Lower lobe of right lung (tissue), 2 donors: ENCODE measurements around the gene ZC3HAV1L. TPM values are rescaled to one million over a fixed set of nuclear protein-coding genes. Genes with fewer than 3 reads are reported as not detected.

Experiments
- ATAC-seq, 2 donors: fragments of 200-7000 bp; cut with Tn5 transposase; one replicate each; pipeline ENCODE4 v1.9.1; 2020 to 2022; ENCODE audit warnings: mild to moderate bottlenecking in 2 of 2, moderate library complexity in 2 of 2
- DNase-seq: peaks from one replicate; pipeline ENCODE4 v3.0.0-alpha.2; 2020
- H3K27ac ChIP-seq: fragments of 200-600 bp; one replicate; pipeline ENCODE4 v1.8.0; 2022
- H3K27me3 ChIP-seq: fragments of 200-600 bp; one replicate; pipeline ENCODE4 v1.8.0; 2022; ENCODE audit warnings: low read depth
- H3K36me3 ChIP-seq: fragments of 200-600 bp; one replicate; pipeline ENCODE4 v1.8.0; 2022; ENCODE audit warnings: mild to moderate bottlenecking
- H3K4me1 ChIP-seq: fragments of 200-600 bp; one replicate; pipeline ENCODE4 v1.8.0; 2022
- H3K4me3 ChIP-seq: fragments of 200-600 bp; one replicate; pipeline ENCODE4 v1.8.0; 2022; ENCODE audit warnings: mild to moderate bottlenecking
- H3K9me3 ChIP-seq: fragments of 200-600 bp; one replicate; pipeline ENCODE4 v1.8.0; 2022
- intact Hi-C: fragments of 100-400 bp; cut with DNase I; formaldehyde crosslinking; loops from one replicate; pipeline ENCODE4 v1.11.0; 2022
- total RNA-seq: library from RNA; stranded (reverse); fragmentation: NEBNext Ultra II Directional; extraction: Animal tissue kit (Norgen Biotek cat#: 25700); gene quantifications from one replicate; pipeline ENCODE4 v1.2.1, GENCODE V29; 2021
- TF ChIP-seq, protein P1 (sequence below): fragments of 200-600 bp; IDR thresholded peaks from one replicate; pipeline ENCODE4 v1.8.0; 2022; ENCODE audit warnings: antibody characterized with exemption, mild to moderate bottlenecking
- donor health status: DM: no; HTN: yes; CAD: no; lungs with severe emphysema.

ZC3HAV1L gene
- total RNA-seq, 1 donor from 2014 or later, result 7.1 TPM

- Histone ChIP-seq H3K9me3 (no peaks in the 10 kb centered on the region), H3K36me3 (peaks cover 58% of the 10 kb centered on the region), H3K4me3 (no peak overlapping the region), H3K27ac (no peak overlapping the region), H3K27me3 (no peaks in the 10 kb centered on the region), H3K4me1 (peaks cover 13% of the 10 kb centered on the region)
- ATAC-seq (no peak), DNase-seq (no peak)
- intact Hi-C loops, result no loop called here
- TF ChIP-seq, protein P1, sequence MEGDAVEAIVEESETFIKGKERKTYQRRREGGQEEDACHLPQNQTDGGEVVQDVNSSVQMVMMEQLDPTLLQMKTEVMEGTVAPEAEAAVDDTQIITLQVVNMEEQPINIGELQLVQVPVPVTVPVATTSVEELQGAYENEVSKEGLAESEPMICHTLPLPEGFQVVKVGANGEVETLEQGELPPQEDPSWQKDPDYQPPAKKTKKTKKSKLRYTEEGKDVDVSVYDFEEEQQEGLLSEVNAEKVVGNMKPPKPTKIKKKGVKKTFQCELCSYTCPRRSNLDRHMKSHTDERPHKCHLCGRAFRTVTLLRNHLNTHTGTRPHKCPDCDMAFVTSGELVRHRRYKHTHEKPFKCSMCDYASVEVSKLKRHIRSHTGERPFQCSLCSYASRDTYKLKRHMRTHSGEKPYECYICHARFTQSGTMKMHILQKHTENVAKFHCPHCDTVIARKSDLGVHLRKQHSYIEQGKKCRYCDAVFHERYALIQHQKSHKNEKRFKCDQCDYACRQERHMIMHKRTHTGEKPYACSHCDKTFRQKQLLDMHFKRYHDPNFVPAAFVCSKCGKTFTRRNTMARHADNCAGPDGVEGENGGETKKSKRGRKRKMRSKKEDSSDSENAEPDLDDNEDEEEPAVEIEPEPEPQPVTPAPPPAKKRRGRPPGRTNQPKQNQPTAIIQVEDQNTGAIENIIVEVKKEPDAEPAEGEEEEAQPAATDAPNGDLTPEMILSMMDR, result no peak
Observed at GRCh38 chr7:139044813-139045794, 9.3 kb upstream of the ZC3HAV1L start.

GRCh38 chr7:139043823-139044812 lies 8.3 kb upstream of the ZC3HAV1L start:
- Histone ChIP-seq H3K27me3 (no peaks in the 10 kb centered on the region), H3K27ac (peak overlapping the region; percentile 25), H3K9me3 (no peaks in the 10 kb centered on the region), H3K4me1 (peaks cover 13% of the 10 kb centered on the region), H3K36me3 (peaks cover 49% of the 10 kb centered on the region), H3K4me3 (no peak overlapping the region)
- peak; percentile 43 to 58 for ATAC-seq
- TF ChIP-seq, protein P1, result no peak
- intact Hi-C loops, result no loop called here
- peak; percentile 53 for DNase-seq

- peaks cover 23% of the 10 kb centered on the region for H3K36me3 ChIP-seq
- no peaks in the 10 kb centered on the region for H3K27me3 ChIP-seq
- intact Hi-C loops, result no loop called here
- H3K9me3 ChIP-seq, result no peaks in the 10 kb centered on the region
- ATAC-seq, result no peak
- H3K4me1 ChIP-seq, result peaks cover 13% of the 10 kb centered on the region
- no peak overlapping the region for H3K27ac ChIP-seq
- TF ChIP-seq, protein P1, result no peak
- H3K4me3 ChIP-seq, result no peak overlapping the region
- DNase-seq, result no peak
Observed at GRCh38 chr7:139041378-139042085, 5.7 kb upstream of the ZC3HAV1L start.

GRCh38 chr7:139038691-139039090 lies 2.8 kb upstream of the ZC3HAV1L start:
- no peak overlapping the region for H3K27ac ChIP-seq
- TF ChIP-seq, protein P1, result no peak
- intact Hi-C loops, result no loop called here

DNA sequence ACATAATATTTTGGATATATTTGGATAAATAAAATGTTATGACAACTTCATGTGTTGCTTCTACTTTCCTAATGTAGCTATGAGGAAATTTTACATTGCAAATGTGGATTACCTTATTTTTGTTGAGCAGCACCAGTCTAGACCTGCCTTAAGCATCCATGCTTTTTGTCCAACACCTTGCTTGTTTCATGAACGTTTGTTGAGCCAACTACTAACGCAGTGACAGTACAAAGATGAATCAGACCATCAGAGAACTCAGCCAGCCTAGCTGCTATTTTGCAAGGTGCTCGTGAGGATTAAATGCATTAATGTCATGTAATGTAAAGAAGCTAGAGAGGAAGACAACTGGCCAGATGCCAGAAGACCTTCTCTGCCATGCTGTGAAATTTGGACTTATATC lies 1.1 kb upstream of the ZC3HAV1L start:
- Histone ChIP-seq H3K36me3 (no peaks in the 10 kb centered on the region), H3K4me3 (no peak overlapping the region), H3K9me3 (no peaks in the 10 kb centered on the region), H3K27ac (no peak overlapping the region), H3K27me3 (no peaks in the 10 kb centered on the region), H3K4me1 (peaks cover 13% of the 10 kb centered on the region)
- TF ChIP-seq, protein P1, result no peak
- intact Hi-C loops, result no loop called here
- ATAC-seq (no peak), DNase-seq (no peak)

More at GRCh38 chr7:139038691-139039090, 2.8 kb upstream of the ZC3HAV1L start:
- Histone ChIP-seq H3K4me1 (peaks cover 13% of the 10 kb centered on the region), H3K36me3 (no peaks in the 10 kb centered on the region), H3K4me3 (no peak overlapping the region), H3K27me3 (no peaks in the 10 kb centered on the region), H3K9me3 (no peaks in the 10 kb centered on the region)
- no peak for ATAC-seq
- DNase-seq, result no peak
